ENCODE results near the gene CTDSPL.
A peak's percentile ranks its signal among the peaks of the same experiment; 100 is the strongest.

CTDSPL gene

DNA sequence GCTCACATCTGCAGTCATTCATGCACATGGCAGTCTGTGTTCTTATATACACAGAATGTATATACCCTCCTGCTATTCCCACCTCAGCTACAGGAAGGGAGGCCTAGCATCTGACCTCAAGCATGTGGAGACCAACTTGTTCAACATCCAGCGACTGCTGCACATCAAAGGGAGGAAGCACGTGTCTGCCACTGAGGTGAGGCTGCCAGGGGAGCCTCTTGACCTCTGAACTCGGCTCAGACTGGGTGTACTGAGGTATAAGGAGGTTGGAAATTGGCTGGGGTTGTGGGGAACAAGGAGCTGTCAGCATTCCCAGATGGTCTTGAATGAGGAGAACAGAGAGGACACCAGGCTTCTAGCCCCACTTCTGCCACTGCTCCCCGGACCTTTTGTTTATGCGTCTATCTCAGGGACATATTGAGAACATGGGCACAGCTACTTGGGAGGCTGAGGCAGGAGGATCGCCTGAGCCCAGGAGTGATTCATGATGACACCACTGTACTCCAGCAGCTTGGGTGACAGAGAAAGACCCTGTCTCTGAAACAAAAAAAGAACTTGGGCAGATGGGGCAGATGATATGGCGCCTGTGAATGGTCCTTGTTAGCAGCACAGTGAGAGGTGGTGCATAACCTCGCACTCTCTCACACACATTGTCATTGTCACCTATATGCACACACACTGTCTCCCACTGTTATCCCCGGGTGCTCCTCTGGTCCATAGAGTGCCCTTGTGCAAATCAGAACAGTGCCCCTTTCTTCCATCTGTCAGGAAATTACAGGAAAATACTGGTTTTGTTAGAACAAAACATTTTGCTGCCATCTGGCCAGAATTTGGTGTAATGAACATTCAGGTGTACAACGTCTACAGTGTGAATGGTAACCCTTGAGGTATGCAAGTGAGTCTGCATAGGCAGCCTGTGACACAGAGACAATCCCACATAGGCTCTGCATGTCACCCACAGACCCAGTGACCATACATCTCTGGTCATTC is 134.3 kb downstream of the CTDSPL start:
- H3K36me3 ChIP-seq (ENCODE audit: control insufficient read depth in 2 of 2, insufficient read depth in 1 of 2, low read length in 2 of 2): peaks cover 0 to 6% of the 10 kb centered on the region in 2 experiments; a peak in 1 of 3 replicates
- ChIA-PET POLR2A (interaction anchor here (1.0 kb wide), 1 partner anchor 21 kb away, joined by 3 read pairs; no protein-coding TSS in a partner anchor), CTCF (interaction anchor here (0.5 to 1.7 kb wide), 19 partner anchors 10 to 502 kb away, joined by 3 to 16 read pairs (median 4); no protein-coding TSS in a partner anchor)
- TF ChIP-seq ZNF623 (tag by site-specific recombination; IDR thresholded peaks at IDR 0.05): no peak
- TF ChIP-seq BCL11B (tag by site-specific recombination; IDR thresholded peaks at IDR 0.05; ENCODE audit: low read depth): no peak
- TF ChIP-seq, protein P1, sequence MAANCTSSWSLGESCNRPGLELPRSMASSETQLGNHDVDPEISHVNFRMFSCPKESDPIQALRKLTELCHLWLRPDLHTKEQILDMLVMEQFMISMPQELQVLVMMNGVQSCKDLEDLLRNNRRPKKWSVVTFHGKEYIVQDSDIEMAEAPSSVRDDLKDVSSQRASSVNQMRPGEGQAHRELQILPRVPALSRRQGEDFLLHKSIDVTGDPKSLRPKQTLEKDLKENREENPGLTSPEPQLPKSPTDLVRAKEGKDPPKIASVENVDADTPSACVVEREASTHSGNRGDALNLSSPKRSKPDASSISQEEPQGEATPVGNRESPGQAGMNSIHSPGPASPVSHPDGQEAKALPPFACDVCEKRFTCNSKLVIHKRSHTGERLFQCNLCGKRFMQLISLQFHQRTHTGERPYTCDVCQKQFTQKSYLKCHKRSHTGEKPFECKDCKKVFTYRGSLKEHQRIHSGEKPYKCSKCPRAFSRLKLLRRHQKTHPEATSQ (tag by site-specific recombination; IDR thresholded peaks at IDR 0.05): no peak
- TF ChIP-seq ZNF514 (tag by site-specific recombination; IDR thresholded peaks at IDR 0.05): no peak
- TF ChIP-seq GLI4 (tag by site-specific recombination; IDR thresholded peaks at IDR 0.05): no peak
- no peaks in the 10 kb centered on the region for H3K4me1 ChIP-seq (ENCODE audit: control insufficient read depth, insufficient read depth, low read length)
- H3K27ac ChIP-seq (ENCODE audit: extremely low read depth, low read depth, low read length): no peak overlapping the region
- no peaks in the 10 kb centered on the region for H3K9me3 ChIP-seq (ENCODE audit: control insufficient read depth, insufficient read depth, low read depth, low read length)
- no peak overlapping the region for H3K4me3 ChIP-seq (ENCODE audit: low read depth, low read length)

DNA sequence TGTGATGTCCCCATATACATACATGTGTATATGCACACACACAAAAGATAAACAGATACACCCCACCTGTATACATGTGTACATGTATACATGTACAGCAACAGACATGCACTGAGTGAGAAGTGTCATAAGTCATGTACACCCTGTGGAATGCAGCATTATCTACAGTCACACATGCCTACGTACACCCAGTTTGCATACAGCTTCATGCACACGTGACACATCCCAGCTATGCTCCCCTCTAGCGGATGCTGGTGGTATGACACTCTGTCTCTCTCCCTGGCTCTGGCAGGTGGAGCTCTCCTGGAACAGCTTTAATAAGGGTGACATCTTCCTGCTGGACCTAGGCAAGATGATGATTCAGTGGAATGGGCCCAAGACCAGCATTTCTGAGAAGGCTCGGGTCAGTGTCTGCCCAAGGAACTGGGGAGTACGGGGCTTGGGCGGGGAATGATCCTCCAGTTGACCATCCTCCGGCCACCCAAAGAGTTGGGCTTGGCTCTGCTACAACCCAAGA is 135.2 kb downstream of the CTDSPL start:
- TF ChIP-seq ZBTB48 (tag by site-specific recombination; IDR thresholded peaks at IDR 0.05) (no peak), ZNF214 (tag by site-specific recombination; IDR thresholded peaks at IDR 0.05; ENCODE audit: borderline replicate concordance) (no peak), ZNF341 (tag by site-specific recombination; IDR thresholded peaks at IDR 0.05; ENCODE audit: low read depth) (peak; percentile 65), ZNF146 (tag by site-specific recombination; IDR thresholded peaks at IDR 0.05) (no peak), ZNF521 (tag by site-specific recombination; IDR thresholded peaks at IDR 0.05) (no peak), ZNF654 (tag by site-specific recombination; IDR thresholded peaks at IDR 0.05; ENCODE audit: low read depth) (peak; percentile 29; the same call in 1 of the 2 replicates)
- TF ChIP-seq, protein P2, sequence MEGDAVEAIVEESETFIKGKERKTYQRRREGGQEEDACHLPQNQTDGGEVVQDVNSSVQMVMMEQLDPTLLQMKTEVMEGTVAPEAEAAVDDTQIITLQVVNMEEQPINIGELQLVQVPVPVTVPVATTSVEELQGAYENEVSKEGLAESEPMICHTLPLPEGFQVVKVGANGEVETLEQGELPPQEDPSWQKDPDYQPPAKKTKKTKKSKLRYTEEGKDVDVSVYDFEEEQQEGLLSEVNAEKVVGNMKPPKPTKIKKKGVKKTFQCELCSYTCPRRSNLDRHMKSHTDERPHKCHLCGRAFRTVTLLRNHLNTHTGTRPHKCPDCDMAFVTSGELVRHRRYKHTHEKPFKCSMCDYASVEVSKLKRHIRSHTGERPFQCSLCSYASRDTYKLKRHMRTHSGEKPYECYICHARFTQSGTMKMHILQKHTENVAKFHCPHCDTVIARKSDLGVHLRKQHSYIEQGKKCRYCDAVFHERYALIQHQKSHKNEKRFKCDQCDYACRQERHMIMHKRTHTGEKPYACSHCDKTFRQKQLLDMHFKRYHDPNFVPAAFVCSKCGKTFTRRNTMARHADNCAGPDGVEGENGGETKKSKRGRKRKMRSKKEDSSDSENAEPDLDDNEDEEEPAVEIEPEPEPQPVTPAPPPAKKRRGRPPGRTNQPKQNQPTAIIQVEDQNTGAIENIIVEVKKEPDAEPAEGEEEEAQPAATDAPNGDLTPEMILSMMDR (tag by site-specific recombination; IDR thresholded peaks at IDR 0.05): peak; percentile 65; the same call in 1 of the 2 replicates
- ChIA-PET POLR2A (interaction anchor here (1.0 kb wide), 1 partner anchor 22 kb away, joined by 3 read pairs; no protein-coding TSS in a partner anchor), CTCF (interaction anchor here (0.5 to 1.7 kb wide), 24 partner anchors 11 to 501 kb away, joined by 3 to 16 read pairs (median 4); no protein-coding TSS in a partner anchor)
- H3K4me3 ChIP-seq (ENCODE audit: low read depth, low read length): no peak overlapping the region
- H3K27ac ChIP-seq (ENCODE audit: extremely low read depth, low read depth, low read length): no peak overlapping the region
- peaks cover 0 to 9% of the 10 kb centered on the region in 2 experiments; a peak in 1 of 3 replicates for H3K36me3 ChIP-seq (ENCODE audit: control insufficient read depth in 2 of 2, insufficient read depth in 1 of 2, low read length in 2 of 2)
- no peaks in the 10 kb centered on the region for H3K9me3 ChIP-seq (ENCODE audit: control insufficient read depth, insufficient read depth, low read depth, low read length)
- no peaks in the 10 kb centered on the region for H3K4me1 ChIP-seq (ENCODE audit: control insufficient read depth, insufficient read depth, low read length)

DNA sequence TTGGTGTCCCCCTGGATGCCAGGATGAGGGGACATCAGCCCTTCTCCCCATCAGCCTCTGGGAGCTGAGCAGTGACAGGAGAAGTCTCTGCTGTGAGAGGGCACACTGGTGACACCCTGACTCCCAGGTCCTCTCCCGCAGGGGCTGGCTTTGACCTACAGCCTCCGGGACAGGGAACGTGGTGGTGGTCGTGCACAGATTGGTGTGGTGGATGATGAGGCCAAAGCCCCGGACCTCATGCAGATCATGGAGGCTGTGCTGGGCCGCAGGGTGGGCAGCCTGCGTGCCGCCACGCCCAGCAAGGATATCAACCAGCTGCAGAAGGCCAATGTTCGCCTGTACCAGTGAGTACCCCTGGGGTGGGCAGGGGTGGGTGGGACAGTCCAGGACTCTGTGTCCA is 135.7 kb downstream of the CTDSPL start:
- H3K4me1 ChIP-seq (ENCODE audit: control insufficient read depth, insufficient read depth, low read length): no peaks in the 10 kb centered on the region
- TF ChIP-seq ZNF473 (tag by site-specific recombination; IDR thresholded peaks at IDR 0.05): no peak
- TF ChIP-seq ZNF214 (tag by site-specific recombination; IDR thresholded peaks at IDR 0.05; ENCODE audit: borderline replicate concordance): no peak
- TF ChIP-seq ZSCAN16 (tag by site-specific recombination; IDR thresholded peaks at IDR 0.05): no peak
- TF ChIP-seq, protein P3, sequence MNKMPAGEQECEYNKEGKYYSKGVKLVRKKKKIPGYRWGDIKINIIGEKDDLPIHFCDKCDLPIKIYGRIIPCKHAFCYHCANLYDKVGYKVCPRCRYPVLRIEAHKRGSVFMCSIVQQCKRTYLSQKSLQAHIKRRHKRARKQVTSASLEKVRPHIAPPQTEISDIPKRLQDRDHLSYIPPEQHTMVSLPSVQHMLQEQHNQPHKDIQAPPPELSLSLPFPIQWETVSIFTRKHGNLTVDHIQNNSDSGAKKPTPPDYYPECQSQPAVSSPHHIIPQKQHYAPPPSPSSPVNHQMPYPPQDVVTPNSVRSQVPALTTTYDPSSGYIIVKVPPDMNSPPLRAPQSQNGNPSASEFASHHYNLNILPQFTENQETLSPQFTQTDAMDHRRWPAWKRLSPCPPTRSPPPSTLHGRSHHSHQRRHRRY (tag by site-specific recombination; IDR thresholded peaks at IDR 0.05): no peak
- no peak for TF ChIP-seq ZNF404 (tag by site-specific recombination; IDR thresholded peaks at IDR 0.05)
- no peak overlapping the region for H3K4me3 ChIP-seq (ENCODE audit: low read depth, low read length)
- ChIA-PET CTCF (interaction anchor here (0.6 to 1.7 kb wide), 17 partner anchors 11 to 156 kb away, joined by 3 to 16 read pairs (median 4); no protein-coding TSS in a partner anchor), POLR2A (interaction anchor here (0.6 to 1.0 kb wide), 2 partner anchors 22 to 226 kb away, joined by 3 read pairs; no protein-coding TSS in a partner anchor)
- H3K27ac ChIP-seq (ENCODE audit: extremely low read depth, low read depth, low read length): no peak overlapping the region
- H3K9me3 ChIP-seq (ENCODE audit: control insufficient read depth, insufficient read depth, low read depth, low read length): no peaks in the 10 kb centered on the region
- H3K36me3 ChIP-seq (ENCODE audit: control insufficient read depth in 2 of 2, insufficient read depth in 1 of 2, low read length in 2 of 2): peaks cover 0 to 9% of the 10 kb centered on the region in 2 experiments; a peak in 1 of 3 replicates
